Pancreas (tissue), 10 donors: ENCODE data around the gene MYH14. TPM values are rescaled to one million over a fixed set of nuclear protein-coding genes. Genes with fewer than 3 reads are reported as not detected.
A peak's percentile ranks its signal among the peaks of the same experiment; 100 is the strongest.

Experiments used
- ATAC-seq, 4 donors: fragments of 200-7000 bp; cut with Tn5 transposase; one replicate each; pipeline versions ENCODE4 v1.8.0 to v1.9.1; 2020; ENCODE audit warnings: mild to moderate bottlenecking in 4 of 4, moderate library complexity in 4 of 4
- DNase-seq, 6 donors: peaks; one replicate each; pipeline ENCODE4 v3.0.0-alpha.2; 2020
- FAIRE-seq: peaks from 2 replicates; lab custom pipeline; 2012; peaks lifted over from hg19 to GRCh38; lab: Jason Lieb, UNC
- H3K27ac ChIP-seq, 4 donors: fragments of 200-600 bp; sonication (generic); 1 replicate in 3 of 4; 2 replicates in 1 of 4; pipeline versions ENCODE4 v1.5.0 to v1.8.0; 2020
- H3K27me3 ChIP-seq, 4 donors: fragments of 200-600 bp; one replicate each; pipeline ENCODE4 v1.8.0; 2021
- H3K36me3 ChIP-seq, 3 donors: fragments of 200-600 bp; sonication (generic) in 1 of 3; one replicate each; pipeline versions ENCODE4 v1.5.0 to v1.8.0; 2020 to 2021
- H3K4me1 ChIP-seq, 3 donors: fragments of 200-600 bp; one replicate each; pipeline ENCODE4 v1.8.0; 2021
- H3K4me3 ChIP-seq, 4 donors: fragments of 200-600 bp; sonication (generic) in 2 of 4; one replicate each; pipeline versions ENCODE4 v1.5.0 to v1.8.0; 2020 to 2021
- H3K9me3 ChIP-seq, 4 donors: fragments of 200-600 bp; one replicate each; pipeline ENCODE4 v1.8.0; 2021
- CTCF ChIP-seq, 4 donors: fragments of 200-600 bp; sonication (generic) in 3 of 4; IDR thresholded peaks; one replicate each; pipeline versions ENCODE4 v1.5.0 to v1.8.0; 2021; ENCODE audit warnings: antibody characterized with exemption in 4 of 4
- WGBS, 2 donors: extraction: QIAGEN DNeasy Blood & Tissue Kit; methylation state at CpG; one replicate each; pipeline ENCODE4 v1.1.7; 2013; 5-methylcytosine and 5-hydroxymethylcytosine counted together
- intact Hi-C, 3 donors: fragments of 100-400 bp; cut with DNase I; formaldehyde crosslinking; loops; one replicate each; pipeline versions ENCODE4 v1.11.1 to v1.14.2; 2022
- polyA plus RNA-seq, 2 donors: library from polyadenylated mRNA; stranded (reverse); fragments of 200-250 nt; gene quantifications; one replicate each; pipeline ENCODE4 v1.2.3, GENCODE V29; 2013
- total RNA-seq, 6 donors: library from RNA; stranded (reverse); fragmentation: NEBNext Ultra II Directional in 4 of 6; extraction: Animal tissue kit (Norgen Biotek cat#: 25700) in 4 of 6; gene quantifications; one replicate each; pipeline versions ENCODE4 v1.2.1 to v1.2.4, GENCODE V29; 2021 to 2023
- donor health status: healthy with polysubstance abuse.
- donor health status: DM: no; HTN: no; CAD: no; lungs with moderate emphysema.
- donor health status: DM: no; HTN: no; CAD: no.
- donor health status: control.
- donor health status: control.
- donor health status: Bipolar disorder and iron deficiency.
- donor health status: DM: yes; HTN: yes; CAD: no.
- donor health status: DM: no; HTN: no; CAD: no.
- donor health status: DM: no; HTN: no; CAD: no.
- donor health status: DM: yes; HTN: yes; CAD: no.

MYH14 gene
- total and polyA plus RNA-seq, 8 donors, result 21.4 to 75.7 (median 34.4) TPM

- Histone ChIP-seq H3K9me3 (no peaks in the 10 kb centered on the region), H3K4me3 (no peak overlapping the region), H3K27me3 (no peaks in the 10 kb centered on the region), H3K4me1 (no peaks in the 10 kb centered on the region), H3K36me3 (no peaks in the 10 kb centered on the region), H3K27ac (no peak overlapping the region)
- no peak for TF ChIP-seq CTCF (IDR thresholded peaks at IDR 0.05)
- FAIRE-seq (no peak), DNase-seq (no peak), ATAC-seq (peak in 3 of 4 donors; percentile 44 to 54 (median 46))
- intact Hi-C loops, result no loop called here
- 30 to 33% methylated on average over 5 of the region's 5 CpGs for WGBS, 2 donors
Measured at GRCh38 chr19:50181121-50181520, 22.3 kb upstream of the MYH14 start.

GRCh38 chr19:50184196-50184595 is 19.2 kb upstream of the MYH14 start:
- no peak overlapping the region for H3K4me3 ChIP-seq
- intact Hi-C loops, result no loop called here
- 16 to 32% methylated on average over 1 of the region's 1 CpG for WGBS, 2 donors
- H3K27ac ChIP-seq, result no peak overlapping the region
- DNase-seq, result no peak
- no peaks in the 10 kb centered on the region for H3K27me3 ChIP-seq
- no peaks in the 10 kb centered on the region for H3K4me1 ChIP-seq
- no peak for TF ChIP-seq CTCF (IDR thresholded peaks at IDR 0.05)
- FAIRE-seq, result no peak
- H3K36me3 ChIP-seq, result no peaks in the 10 kb centered on the region
- H3K9me3 ChIP-seq, result no peaks in the 10 kb centered on the region
- ATAC-seq, result no peak

- ATAC-seq (peak in 2 of 4 donors; percentile 53 to 62), FAIRE-seq (no peak), DNase-seq (no peak)
- Histone ChIP-seq H3K4me3 (no peak overlapping the region), H3K36me3 (no peaks in the 10 kb centered on the region), H3K27me3 (no peaks in the 10 kb centered on the region), H3K4me1 (no peaks in the 10 kb centered on the region), H3K27ac (peak overlapping the region in 2 of 4 donors; percentile 33 to 51), H3K9me3 (no peaks in the 10 kb centered on the region)
- WGBS, 2 donors, result 14 to 18% methylated on average over 13 of the region's 13 CpGs
- no peak for TF ChIP-seq CTCF (IDR thresholded peaks at IDR 0.05)
- intact Hi-C loops, result no loop called here
Measured at GRCh38 chr19:50187937-50188336, 15.5 kb upstream of the MYH14 start.

- no peak overlapping the region for H3K4me3 ChIP-seq
- ATAC-seq (no peak), DNase-seq (no peak), FAIRE-seq (no peak)
- H3K4me1 ChIP-seq, result no peaks in the 10 kb centered on the region
- intact Hi-C loops, result no loop called here
- H3K9me3 ChIP-seq, result no peaks in the 10 kb centered on the region
- H3K27me3 ChIP-seq, result no peaks in the 10 kb centered on the region
- TF ChIP-seq CTCF (IDR thresholded peaks at IDR 0.05), result no peak
- 63 to 72% methylated on average over 8 of the region's 8 CpGs for WGBS, 2 donors
- H3K27ac ChIP-seq, result no peak overlapping the region
- H3K36me3 ChIP-seq, result no peaks in the 10 kb centered on the region
Measured at GRCh38 chr19:50189331-50189730, 14.1 kb upstream of the MYH14 start.

- intact Hi-C loops, result no loop called here
- Histone ChIP-seq H3K9me3 (no peaks in the 10 kb centered on the region), H3K27me3 (no peaks in the 10 kb centered on the region), H3K27ac (peak overlapping the region in 2 of 4 donors; percentile 44 to 48), H3K4me3 (no peak overlapping the region), H3K36me3 (no peaks in the 10 kb centered on the region), H3K4me1 (no peaks in the 10 kb centered on the region)
- ATAC-seq (peak; percentile 50 to 81 (median 79)), DNase-seq (no peak), FAIRE-seq (peak; percentile 67)
- 47 to 62% methylated on average over 8 of the region's 8 CpGs for WGBS, 2 donors
- TF ChIP-seq CTCF (IDR thresholded peaks at IDR 0.05), result no peak
Measured at GRCh38 chr19:50190439-50190891, 13.0 kb upstream of the MYH14 start.
